GM21390 (cell line): ENCODE data around the gene GMCL2.
A peak's percentile ranks its signal among the peaks of the same experiment; 100 is the strongest.
"Not testable (repeated sequence)": the region's sequence is repeated elsewhere in the genome, so short reads cannot be mapped to it uniquely, and the experiment has no call there.

Experiments
- ATAC-seq: cut with Tn5 transposase; IDR thresholded peaks from one replicate; pipeline ENCODE4 v1.9.1; 2021; ENCODE audit not compliant: unreplicated experiment

The GMCL2 gene

GRCh38 chr5:178187014-178187413, at the start of gene GMCL2:
TSS of gene GMCL2 (minus strand) at chr5:178187371. CDS start at chr5:178187299, 72 bp downstream.
- ATAC-seq: no peak

GRCh38 chr5:178236679-178237078, 49.5 kb upstream of the GMCL2 start:
- no peak for ATAC-seq

GRCh38 chr5:178236126-178236525, 49.0 kb upstream of the GMCL2 start:
- no peak for ATAC-seq

- ATAC-seq: no peak
These were observed 48.4 kb upstream of the GMCL2 start for GRCh38 chr5:178235588-178235974.

- no peak for ATAC-seq
These were observed 47.8 kb upstream of the GMCL2 start for GRCh38 chr5:178234750-178235587.

- ATAC-seq: no peak
These were observed 47.1 kb upstream of the GMCL2 start for GRCh38 chr5:178234121-178234749.

- no peak for ATAC-seq
These were observed 45.8 kb upstream of the GMCL2 start for GRCh38 chr5:178232920-178233429.

- ATAC-seq: peak; percentile 71
These were observed 45.2 kb upstream of the GMCL2 start, which contains the start of gene PHYKPL for GRCh38 chr5:178232124-178232919. TSS of gene PHYKPL (minus strand) at chr5:178232802. CDS start at chr5:178232550, 252 bp downstream.

GRCh38 chr5:178231539-178232123, 44.5 kb upstream of the GMCL2 start:
- ATAC-seq: no peak

- no peak for ATAC-seq
These were observed 43.8 kb upstream of the GMCL2 start for GRCh38 chr5:178230879-178231538.

- no peak for ATAC-seq
These were observed 42.7 kb upstream of the GMCL2 start for GRCh38 chr5:178229861-178230260.

- ATAC-seq: not testable (repeated sequence)
These were observed 41.9 kb upstream of the GMCL2 start for GRCh38 chr5:178229111-178229510.

- no peak for ATAC-seq
These were observed 41.4 kb upstream of the GMCL2 start for GRCh38 chr5:178228609-178229008.

GRCh38 chr5:178227929-178228328, 40.8 kb upstream of the GMCL2 start:
- ATAC-seq: no peak

- ATAC-seq: no peak
These were observed 40.0 kb upstream of the GMCL2 start for GRCh38 chr5:178227138-178227659.

- no peak for ATAC-seq
These were observed 38.0 kb upstream of the GMCL2 start for GRCh38 chr5:178225174-178225573.

- ATAC-seq: no peak
These were observed 37.2 kb upstream of the GMCL2 start for GRCh38 chr5:178224403-178224802.

GRCh38 chr5:178223828-178224335, 36.7 kb upstream of the GMCL2 start:
- no peak for ATAC-seq

- no peak for ATAC-seq
These were observed 36.1 kb upstream of the GMCL2 start for GRCh38 chr5:178223196-178223773.

GRCh38 chr5:178222292-178222691, 35.1 kb upstream of the GMCL2 start:
- no peak for ATAC-seq
